Stimulated activated CD8-positive, alpha-beta memory T cell treated with anti-CD3 and anti-CD28 coated beads, Interleukin-4, amount 100 ng/mL, for 4 hours (primary cell): Measurements from ENCODE around the gene PSMG3.
"Not testable (repeated sequence)": the region's sequence is repeated elsewhere in the genome, so short reads cannot be mapped to it uniquely, and the experiment has no call there.

ENCODE experiments used
- DNase-seq, 2 donors: peaks; one replicate each; pipeline ENCODE4 v3.0.0-alpha.2; 2020; ENCODE audit warnings: low read depth in 2 of 2, low spot score in 1 of 2

The PSMG3 gene

GRCh38 chr7:1597066-1597760 lies 27.4 kb upstream of the PSMG3 start:
- no peak for DNase-seq

DNA sequence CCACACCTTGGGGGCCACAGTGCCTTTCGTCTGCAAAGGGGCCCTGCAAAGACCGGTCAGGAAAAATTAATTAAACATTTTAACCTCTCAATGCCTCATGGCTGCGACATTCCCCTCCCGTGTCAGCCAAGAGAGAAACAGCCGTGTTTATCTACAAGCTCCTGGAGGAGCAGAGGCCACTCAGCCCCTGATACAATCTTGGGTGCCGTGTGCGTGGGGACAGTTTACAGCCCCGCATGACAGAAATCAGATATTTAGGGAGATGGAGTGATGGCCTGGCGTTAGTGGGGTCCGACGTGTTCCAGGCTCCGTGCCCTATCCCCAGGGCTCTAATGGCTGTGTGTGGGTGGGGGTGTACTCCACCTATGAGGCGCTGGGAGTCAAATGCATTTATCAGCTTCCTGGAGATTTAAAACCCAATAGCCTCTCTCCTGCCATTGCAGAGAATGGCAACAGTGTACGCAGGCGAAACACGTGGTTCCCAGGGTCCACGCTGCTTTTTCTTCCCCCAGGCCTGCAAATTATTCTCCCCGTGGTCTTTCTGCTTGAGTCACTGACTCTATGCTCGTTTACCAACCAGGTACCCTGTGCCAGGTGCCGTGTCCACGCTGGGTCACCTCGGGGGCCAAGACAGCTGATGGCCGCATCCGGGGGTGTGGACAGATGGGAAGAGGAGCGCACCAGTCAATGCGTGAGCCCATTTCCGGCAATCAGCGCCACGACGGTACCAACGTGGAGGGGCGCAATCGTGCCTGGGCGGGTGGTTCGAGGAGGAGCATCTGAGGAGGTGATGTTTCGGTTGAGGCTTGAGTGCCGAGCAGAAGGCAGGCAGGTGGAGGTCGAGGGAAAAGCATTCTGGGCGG lies 26.6 kb upstream of the PSMG3 start:
- DNase-seq = no peak

GRCh38 chr7:1595636-1596035 lies 25.8 kb upstream of the PSMG3 start:
- DNase-seq = no peak

DNA sequence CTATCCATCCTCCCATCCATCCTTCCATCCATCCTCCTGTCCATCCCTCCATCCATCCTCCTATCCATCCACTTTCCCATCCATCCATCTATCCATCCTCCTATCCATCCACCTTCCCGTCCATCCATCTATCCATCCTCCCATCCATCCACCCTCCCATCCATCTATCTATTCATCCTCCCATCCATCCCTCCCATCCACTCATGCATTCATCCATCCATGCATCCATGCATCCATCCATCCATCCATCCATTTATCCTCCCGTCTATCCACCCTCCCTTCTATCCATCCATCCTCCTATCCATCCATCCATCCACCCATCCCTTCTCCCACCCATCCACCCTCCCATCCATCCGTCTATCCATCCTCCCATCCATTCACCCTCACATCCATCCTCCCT lies 25.2 kb upstream of the PSMG3 start:
- DNase-seq = no peak

DNA sequence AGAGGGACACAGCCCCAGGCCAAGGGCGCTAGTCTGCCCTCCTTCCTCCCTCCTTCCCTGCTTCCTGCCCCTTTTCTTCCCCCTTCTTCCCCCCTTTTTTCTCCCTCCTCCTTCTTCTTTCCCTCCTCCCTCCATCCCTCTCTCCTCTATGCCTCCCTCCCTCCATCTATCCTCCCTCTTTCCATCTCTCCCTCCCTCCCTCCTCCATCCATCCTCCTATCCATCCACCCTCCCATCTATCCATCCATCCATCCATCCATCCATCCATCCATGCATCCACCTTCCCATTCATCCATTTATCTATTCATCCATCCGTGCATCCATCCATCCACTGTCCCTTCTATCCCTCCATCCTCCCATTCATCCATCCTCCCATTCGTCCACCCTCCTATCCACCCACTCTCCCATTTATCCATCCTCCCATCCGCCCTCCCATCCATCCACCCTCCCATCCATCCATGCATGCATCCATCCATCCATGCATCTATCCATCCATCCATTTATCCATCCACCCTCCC lies 24.1 kb upstream of the PSMG3 start:
- DNase-seq = no peak

- DNase-seq = no peak
Observed at GRCh38 chr7:1593091-1593866, 23.4 kb upstream of the PSMG3 start.

- DNase-seq = no peak
Observed at GRCh38 chr7:1592299-1592871, 22.6 kb upstream of the PSMG3 start.

GRCh38 chr7:1591876-1592275 lies 22.0 kb upstream of the PSMG3 start:
- no peak for DNase-seq

GRCh38 chr7:1591396-1591795 lies 21.6 kb upstream of the PSMG3 start:
- no peak for DNase-seq

DNA sequence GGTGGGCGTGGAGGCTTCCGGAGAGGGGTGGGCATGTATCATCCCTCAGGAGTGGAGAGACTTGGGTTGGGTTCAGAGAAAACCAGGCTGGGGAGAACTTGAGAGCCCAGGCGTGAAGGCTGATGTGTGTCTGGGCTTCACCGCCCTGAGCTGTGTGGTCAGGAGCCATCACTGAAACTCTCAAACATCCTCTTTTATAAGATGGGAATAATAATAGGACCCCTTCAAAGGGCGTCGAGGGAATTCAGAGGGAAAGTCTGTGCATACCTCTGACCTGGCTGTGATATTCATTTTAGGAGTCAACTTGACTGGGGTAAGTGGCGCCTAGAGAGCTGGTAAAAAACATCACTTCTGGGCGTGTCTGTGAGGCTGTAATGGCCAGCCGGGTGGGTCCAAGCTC lies 21.1 kb upstream of the PSMG3 start:
- DNase-seq = no peak

DNA sequence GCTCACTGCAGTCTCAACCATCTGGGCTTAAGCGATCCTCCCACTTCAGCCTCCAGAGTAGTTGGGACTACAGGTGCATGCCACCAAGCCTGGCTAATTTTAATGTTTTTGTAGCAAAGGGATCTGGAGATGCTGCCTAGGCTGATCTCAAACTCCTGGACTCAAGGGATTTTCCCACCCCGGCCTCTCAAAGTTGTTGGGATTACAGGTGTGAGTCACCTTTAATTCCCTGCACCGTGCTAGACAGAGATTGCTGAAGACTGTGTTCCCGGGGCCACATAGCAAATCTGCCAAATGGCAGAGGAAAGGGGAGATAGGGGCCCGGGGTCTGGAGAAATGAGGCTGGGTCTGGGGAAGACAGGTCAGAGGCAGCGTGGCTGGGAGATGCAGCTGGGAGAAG lies 20.6 kb upstream of the PSMG3 start:
- DNase-seq = no peak

- no peak for DNase-seq
Observed at GRCh38 chr7:1588978-1589377, 19.1 kb upstream of the PSMG3 start.

DNA sequence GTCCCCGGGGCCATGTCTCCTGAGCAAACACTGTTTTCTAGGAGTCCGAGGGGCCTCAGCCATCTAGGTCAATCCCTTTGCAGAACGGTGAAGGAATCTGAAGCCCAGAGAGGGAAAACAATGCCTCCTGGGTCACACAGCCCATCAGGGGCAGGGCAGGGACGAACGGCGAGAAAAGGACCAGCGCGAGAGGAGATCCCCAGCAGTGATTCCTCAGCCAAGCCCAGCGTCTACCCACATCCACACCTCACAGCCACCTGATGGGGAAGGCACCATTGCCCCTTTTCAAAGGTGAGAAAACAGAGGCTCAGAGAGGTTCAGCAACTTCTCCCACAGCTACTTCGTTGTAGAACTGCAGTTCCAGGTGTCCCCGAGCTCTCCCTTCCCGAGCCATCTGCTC lies 17.9 kb upstream of the PSMG3 start:
- no peak for DNase-seq

GRCh38 chr7:1586827-1587705 lies 17.2 kb upstream of the PSMG3 start:
- DNase-seq = no peak

DNA sequence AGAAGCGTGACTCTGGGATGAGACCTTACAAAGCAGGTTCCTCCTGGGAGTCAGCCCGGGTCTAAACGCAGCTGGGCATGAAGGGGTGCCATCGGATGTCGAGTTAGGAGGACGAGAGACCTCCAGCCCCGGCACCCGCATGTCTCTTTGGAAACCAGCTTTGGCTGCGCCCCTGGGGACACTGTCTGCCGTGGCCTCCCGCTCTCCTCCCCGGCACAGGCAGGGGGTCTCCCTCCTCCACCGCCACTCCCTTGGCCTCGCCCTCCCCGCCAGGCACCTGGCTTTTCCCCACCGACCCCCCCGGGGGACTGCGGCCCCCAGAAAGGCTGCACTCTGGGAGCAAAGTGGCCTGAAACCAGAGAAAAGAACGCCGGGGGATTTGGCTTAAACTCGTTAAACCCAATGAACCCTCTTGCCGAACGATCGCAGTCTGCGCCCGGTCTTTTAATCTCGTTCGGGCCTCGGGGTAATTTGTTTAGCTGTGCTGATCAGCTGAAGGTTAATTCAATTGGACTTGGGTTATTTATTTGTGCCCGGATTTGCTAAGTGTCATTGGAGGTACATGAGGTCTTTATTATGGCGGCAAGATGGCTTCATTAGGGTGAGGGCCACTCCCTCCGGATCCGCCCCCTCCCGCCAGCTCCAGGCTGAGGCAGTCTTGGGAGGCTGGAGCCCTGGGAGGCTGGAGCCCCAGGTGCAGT lies 16.4 kb upstream of the PSMG3 start:
- DNase-seq = no peak

DNA sequence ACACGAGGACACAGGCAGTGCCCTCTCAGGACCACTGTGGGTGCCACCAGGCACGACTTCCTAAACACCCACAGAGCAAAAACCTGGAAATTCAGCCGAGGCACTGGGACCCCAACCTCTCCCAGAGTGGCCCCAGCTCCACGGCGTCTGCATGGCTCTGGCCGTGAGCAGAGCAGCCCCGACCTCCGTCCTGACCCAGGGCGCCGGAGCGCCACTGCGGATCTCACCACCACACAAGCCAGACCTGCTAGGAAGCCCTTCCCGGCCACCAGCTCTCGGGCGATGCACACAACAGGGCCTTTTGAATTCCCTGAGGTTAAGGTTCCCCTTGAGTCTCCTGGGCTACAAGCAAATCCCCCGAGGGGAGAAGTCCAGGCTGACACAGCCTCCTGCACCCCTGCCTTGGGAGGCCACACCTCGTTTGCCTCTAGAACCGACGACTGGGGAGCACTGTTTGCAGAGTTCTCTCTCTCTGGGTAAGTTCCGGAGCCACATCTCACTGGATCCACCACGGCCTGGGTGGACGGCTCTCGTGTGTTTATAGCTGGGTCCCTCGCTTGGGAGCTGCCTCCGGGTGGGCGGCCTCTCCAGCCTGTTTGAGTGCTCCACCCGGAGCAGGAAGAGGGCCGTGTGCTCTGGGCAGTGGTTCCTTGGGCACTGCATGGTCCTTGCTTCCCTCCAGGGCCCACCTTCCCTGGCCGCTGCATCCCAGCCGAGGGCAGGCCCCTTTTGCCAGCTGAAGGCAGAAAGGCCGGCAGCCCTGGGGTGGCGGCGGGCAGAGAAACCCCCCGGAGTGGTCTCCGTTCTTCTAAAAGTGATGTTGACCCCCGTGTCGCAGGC lies 15.5 kb upstream of the PSMG3 start:
- no peak for DNase-seq

GRCh38 chr7:1584700-1585099 lies 14.9 kb upstream of the PSMG3 start:
- no peak for DNase-seq

DNA sequence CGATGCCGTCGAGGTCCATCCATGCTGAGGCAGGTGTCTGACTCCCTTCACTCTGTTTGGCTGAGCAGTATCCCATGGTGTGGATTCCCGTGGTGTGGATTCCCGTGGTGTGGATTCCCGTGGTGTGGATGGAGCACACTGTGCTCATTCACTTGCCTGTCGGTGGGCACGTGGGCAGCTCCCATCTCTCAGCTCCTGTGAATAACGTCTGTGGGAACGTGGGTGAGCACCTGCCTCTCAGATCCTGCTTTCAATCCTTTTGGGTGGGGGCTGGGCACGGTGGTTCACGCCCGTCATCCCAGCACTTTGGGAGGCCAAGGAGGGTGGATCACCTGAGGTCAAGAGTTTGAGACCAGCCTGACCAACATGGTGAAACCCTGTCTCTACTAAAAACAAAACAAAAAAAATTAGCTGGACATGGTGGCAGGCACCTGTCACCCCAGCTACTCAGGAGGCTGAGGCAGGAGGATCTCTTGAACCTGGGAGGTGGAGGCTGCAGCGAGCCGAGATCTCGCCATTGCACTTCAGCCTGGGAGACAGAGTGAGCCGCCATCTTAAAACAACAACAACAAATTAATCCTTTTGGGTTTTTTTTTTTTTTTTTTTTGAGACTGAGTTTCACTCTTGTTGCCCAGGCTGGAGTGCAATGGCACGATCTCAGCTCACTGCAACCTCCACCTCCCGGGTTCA lies 13.6 kb upstream of the PSMG3 start:
- DNase-seq = not testable (repeated sequence)
